NCI-H82 treated with DMSO at 0.1 percent for 48 hours (cell line): ENCODE measurements around the gene DCDC2B.
A peak's percentile ranks its signal among the peaks of the same experiment; 100 is the strongest.

Experiments
- DNase-seq: peaks from one replicate; lab custom pipeline; 2025; ENCODE audit not compliant: unreplicated experiment; lab: John Stamatoyannopoulos, UW

DCDC2B gene

DNA sequence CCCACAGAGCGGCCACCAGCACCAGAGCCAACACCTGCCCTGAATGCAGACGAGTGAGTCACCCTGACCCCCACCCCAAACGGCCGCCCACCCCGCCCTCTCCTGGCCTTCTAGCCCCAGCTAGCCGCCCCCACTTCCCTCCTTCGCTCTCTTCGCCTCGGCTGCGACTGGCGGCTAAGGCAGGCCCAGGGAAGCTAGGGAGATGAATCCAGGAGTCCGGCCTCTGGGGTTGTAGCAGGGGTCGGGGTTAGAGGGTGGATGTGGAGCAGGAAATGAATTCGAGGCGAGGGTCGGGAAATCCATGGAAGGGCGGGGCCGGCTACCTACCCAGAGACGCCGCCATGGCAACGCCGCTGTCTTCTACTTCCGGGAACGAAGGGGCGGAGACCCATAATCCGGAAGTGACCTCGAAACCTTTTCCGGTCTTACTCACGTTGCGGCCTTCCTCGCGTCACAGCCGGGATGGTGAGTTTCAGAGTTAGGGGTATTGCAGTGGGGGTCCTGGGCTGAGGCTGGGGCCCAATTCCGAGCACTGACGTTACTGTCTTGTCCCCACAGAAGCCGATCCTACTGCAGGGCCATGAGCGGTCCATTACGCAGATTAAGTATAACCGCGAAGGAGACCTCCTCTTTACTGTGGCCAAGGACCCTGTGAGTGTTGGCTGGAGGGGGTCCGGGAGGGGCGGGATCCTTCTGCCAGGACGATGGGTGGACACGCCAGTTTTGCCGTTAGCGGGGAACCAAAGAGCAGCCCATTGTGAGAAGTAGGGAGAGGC, 13.3 kb downstream of the DCDC2B start, which contains the start of the genes EIF3I and TMEM234:
Gene EIF3I (plus strand): TSS at position 428 of the 776 bp plus-strand sequence. CDS start 35 bp downstream, at position 463.
Gene TMEM234 (minus strand): TSS at position 374 of the 776 bp plus-strand sequence. CDS start 31 bp downstream, at position 343.
- DNase-seq, result peak; percentile 69

DNA sequence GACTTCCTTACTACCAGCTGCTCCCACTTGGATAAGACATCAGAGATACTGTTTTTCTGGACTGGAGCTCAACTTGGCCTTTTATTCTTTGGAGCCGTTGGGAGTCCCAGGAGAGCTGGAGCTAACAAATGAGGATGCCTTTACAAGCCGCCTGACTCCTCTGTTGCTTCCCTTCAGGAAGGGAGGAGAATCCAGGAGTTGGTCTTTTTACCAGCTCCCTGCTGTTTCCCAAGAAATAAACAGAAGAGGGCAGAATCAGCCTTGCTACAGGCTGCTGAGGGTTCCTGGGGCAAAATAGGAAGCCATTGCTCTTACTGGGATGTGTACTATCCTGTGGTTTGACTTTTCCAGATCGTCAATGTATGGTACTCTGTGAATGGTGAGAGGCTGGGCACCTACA, 14.8 kb downstream of the DCDC2B start:
- DNase-seq, result no peak

DNA sequence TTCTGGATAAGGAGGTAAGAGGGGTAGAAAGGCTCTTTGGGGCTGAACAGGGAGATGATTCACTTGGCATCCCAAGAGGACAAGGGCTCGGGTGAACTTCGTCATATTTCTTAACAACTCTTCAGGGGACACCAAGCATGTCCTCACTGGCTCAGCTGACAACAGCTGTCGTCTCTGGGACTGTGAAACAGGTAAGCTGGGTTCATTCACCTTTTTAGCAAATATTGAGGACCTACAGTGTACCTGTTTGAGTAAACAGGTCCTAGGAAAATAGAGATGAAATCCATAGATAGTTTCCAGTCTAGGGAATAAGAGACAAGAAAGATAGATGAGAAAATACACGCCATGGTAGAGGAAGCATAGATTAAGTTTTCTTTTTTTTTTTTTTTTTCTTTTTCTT, 15.4 kb downstream of the DCDC2B start:
- no peak for DNase-seq

DNA sequence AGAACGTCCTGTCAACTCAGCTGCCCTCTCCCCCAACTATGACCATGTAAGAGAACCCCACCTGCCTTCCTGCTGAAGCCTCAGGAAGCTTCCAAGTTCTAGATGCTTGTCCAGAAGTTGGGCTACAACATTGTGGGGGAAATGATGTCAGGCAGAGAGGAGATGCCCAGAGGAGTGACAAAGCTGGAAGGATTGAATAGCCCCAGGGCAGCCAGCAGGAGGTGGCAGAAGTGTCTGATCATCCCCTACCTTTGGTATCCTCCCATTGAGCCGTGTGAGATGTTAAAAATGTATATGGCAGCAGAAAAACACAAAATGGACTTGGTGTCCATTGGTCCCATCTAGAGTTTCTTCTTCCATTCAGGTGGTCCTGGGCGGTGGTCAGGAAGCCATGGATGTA, 19.9 kb downstream of the DCDC2B start:
- DNase-seq, result no peak

DNA sequence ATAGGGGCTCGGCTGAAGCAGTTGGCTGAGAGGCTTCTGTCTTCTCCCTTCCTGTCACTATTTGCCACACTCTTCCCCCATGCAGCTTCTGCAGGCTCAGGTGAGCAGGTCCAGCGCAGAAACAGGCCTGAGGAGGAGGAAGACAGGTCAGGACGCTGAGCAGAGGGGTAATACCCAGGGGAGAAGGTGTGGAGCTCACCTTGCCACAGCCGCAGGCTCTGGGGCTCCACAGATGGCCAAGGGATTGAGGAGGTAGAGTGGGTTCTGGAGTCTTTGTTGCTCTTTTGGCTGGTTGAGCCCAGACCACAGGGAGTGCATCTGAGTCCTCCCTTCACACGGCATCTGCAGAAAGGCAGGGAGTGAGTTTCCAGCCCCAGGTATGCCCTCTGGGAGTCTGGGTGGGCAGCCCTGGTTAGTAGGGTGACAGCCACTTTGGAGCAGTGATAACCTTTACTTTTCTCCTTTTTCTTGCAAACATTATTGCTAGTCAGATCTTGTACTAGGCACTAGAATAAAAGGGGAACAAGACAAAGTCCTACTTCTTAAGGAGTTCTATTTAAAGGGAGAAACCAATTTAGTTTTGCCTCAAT, 23.0 kb downstream of the DCDC2B start:
- no peak for DNase-seq

DNA sequence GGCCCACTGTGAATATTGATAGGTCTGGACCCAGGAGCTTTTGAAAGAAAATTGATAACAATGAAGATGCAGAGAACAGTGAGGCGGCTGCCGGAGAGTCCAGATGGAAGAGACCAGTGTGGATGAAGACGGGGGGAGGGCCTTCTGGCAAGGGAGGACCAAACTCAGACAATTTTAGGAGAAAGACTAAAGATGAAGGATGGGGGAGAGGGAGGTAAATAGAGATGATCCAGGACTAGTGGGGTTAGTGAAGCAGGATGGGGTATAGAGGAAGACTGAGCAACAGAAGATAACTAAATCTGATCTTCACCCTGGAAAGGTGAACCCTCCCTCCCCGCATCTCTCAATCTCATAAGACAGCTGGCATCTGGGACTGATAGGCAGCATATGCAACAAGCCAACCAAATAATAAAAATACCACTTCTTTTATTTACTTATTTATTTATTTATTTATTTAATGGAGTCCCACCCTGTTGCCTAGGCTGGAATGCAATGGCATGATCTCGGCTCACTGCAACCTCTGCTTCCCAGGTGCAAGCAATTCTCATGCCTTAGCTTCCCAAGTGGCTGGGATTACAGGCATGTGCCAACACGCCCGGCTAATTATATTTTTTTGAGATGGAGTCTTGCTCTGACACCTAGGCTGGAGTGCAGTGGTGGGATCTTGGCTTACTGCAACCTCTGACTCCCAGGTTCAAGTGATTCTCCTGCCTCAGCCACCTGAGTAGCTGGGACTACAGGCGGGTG, 23.8 kb downstream of the DCDC2B start:
- DNase-seq, result no peak

DNA sequence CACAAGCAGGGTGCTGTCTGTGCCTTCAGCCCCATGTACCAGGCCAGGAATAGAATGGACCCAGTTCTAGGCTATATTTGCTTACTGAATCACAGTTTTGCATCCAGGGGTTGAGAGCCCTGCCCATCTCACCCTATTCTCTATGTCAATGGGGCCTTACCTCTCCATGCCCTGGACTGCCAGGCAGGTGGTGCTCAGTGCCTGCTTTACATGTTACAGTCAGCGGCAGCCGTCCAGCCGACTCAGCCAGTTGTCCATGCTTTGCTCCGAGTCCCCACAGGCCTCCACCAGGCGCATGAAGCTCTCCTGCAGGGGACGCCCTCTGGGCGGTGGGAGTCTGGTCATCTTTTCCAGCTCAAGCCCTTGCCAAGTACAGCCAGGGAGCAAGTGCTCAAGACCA, 25.9 kb downstream of the DCDC2B start:
- no peak for DNase-seq

DNA sequence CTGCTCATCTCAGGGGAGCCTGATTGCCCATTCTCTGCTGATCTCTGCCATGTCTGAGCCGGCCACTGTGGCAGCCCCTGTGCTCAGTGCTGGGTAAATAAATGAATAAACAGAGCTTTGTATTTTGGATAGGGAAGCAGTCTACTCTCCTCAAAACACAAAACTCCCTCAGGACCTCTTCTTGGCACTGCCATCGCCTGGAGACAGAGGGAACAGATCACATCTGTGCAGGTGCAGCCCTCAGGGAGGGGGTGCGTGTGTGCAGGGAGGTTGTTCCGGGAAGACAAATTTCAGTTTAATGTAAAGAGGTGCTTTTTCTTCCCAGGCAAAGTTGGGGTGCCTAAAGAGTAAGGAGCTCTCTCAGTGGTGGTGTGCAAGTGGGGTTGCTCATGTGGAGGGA, 30.4 kb downstream of the DCDC2B start:
- DNase-seq, result no peak

DNA sequence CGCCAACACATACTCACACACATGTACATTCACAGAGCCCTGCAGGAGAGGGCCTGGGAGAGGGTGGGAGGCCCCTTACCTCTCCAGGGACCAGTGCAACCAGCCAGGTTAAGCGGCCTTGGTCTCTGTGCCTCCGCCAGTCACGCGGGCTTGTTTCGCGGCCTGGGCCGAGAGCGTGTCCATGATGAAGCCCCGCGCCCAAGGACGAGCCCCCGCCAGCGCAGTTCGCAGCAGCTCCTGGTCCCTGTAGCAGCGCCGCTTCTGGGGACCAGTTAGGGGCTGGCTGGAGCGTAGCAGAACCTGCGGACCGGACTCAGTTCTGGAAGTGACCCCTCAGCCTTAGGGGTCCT, 30.9 kb downstream of the DCDC2B start:
- no peak for DNase-seq

DNA sequence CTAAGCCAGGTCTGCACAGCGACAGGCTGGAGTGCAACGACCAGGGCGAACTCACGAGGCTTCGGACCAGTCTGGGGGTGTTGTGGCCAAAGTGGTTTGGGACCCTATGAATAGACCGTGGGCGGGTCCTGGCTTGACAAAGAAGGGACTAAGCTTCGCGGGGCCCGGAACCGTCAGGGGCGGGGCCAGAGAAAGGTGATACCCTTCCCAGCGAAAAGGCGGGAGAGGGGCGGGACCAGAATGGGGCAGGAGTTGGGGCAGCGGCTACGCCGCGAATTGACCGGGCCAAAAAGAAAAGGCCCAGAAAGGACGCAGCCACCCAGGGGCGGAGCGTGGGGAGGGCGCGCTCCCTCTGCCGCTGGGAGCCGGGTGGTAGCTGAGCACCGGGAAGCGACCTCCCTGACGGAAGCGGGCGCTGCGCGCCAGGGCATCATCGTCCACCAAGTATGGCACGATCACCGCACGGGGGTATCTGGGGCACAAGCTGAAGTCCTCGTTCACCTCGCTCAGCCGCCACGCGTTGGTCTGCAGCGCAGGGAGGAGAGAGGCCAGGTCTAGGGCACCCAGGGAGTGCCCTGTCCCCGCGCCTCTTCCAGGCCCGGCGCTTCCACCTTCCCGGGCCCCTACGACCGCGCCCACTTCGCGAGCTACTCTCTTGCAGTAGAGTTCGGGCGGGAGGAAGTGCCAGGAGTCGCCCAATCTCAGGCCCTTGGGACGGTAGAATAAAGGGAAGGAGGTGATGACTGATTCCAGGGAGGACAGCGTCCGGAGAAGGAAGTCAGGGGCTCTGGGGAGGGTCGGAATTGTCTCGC, 31.5 kb downstream of the DCDC2B start:
- DNase-seq, result no peak

DNA sequence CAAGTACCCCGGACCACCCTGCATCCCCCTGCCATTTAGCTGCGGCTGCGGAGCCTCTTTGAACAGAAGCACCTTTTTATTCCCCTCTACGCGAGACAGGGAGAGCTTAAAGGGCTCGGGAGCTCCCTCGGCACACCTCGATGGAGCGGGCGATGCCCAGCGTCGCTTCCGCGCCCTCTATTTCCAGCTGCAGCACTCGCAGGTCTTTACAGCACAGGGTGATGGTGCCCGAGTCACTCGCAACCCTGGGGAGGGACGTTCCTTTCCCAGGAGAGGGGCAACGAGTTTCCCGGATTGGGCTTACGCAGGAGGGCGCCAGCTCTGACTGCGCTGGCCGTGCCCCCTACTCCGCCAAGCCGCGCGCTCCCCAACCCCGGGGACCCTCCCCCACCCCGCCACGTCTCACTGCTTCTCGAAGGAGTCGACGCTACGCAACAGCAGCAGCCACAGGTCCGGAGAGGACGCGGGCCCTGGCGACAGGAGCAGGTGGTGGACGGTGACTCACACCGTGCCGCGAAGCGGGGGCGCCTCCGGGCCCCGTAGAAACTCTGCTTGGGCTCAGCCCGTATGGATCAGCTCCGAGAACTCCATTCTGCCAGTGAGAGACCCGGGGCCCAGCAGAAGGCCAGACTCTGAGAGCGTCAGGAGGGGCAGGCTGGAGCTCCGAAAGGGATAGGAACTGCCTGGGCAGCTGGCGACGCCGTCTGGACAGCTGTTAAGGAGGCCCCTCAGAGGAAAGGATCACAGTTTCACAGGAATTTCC, 32.3 kb downstream of the DCDC2B start:
- DNase-seq, result no peak

DNA sequence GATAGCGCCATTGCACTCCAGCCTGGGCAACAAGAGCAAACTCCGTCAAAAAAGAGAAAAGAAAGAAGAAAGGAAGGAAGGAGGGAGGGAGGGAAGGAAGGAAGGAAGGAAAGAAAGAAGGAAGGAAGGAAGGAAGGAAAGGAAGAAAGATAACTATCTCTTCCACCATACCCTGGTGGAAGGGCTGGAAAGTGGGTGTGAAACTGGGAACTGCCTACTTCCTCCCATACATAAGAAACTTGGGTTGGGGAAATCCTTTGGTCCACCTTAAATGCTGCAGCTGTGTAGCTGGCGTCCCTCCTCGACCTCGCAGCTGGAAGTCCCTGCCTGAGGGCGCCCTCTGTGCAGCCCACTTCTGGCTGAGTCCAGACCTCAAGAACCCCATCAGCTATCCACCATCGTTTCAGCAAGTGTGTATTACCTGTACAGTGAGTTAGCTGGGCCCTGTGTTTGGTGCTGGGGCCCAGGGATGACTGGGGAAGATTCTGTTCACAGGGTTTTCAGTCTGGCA, 33.5 kb downstream of the DCDC2B start:
- no peak for DNase-seq

DNA sequence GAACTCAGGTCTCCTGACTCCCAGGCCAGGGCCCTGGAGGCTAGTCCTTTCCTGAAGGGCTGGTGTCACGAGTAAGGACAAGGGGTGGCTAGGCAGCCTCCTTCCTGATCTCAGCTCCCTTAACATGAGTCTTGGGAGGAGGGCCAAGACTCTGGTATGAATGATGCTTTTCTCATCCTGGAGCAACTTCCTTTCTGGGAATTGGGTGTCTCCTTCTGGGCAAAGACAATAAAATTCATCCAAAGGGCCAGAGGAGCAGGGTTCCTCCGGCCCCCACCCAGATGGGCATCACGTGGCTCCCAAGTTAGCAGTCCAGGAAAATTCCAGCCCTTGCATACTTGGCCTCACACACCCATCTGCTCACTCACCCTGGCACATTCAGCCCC, 38.0 kb downstream of the DCDC2B start, which contains the start of gene FAM167B:
Gene FAM167B (plus strand): TSS at position 335 of the 386 bp plus-strand sequence. CDS start 200 bp downstream, outside the sequence.
- DNase-seq, result no peak

DNA sequence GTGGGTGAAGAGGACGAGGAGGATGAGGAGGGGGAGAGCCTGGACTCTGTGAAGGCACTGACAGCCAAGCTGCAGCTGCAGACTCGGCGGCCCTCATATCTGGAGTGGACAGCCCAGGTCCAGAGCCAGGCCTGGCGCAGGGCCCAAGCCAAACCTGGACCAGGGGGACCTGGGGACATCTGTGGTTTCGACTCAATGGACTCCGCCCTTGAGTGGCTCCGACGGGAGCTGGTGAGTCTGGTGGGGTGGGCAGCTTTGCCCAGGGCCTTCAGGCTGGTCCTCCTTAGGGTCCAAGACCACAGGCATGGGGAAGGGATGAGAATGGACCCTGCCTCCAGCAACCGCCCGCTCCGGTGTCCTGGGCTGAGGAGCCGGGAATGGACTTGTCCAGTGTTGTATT, 38.6 kb downstream of the DCDC2B start:
- no peak for DNase-seq

DNA sequence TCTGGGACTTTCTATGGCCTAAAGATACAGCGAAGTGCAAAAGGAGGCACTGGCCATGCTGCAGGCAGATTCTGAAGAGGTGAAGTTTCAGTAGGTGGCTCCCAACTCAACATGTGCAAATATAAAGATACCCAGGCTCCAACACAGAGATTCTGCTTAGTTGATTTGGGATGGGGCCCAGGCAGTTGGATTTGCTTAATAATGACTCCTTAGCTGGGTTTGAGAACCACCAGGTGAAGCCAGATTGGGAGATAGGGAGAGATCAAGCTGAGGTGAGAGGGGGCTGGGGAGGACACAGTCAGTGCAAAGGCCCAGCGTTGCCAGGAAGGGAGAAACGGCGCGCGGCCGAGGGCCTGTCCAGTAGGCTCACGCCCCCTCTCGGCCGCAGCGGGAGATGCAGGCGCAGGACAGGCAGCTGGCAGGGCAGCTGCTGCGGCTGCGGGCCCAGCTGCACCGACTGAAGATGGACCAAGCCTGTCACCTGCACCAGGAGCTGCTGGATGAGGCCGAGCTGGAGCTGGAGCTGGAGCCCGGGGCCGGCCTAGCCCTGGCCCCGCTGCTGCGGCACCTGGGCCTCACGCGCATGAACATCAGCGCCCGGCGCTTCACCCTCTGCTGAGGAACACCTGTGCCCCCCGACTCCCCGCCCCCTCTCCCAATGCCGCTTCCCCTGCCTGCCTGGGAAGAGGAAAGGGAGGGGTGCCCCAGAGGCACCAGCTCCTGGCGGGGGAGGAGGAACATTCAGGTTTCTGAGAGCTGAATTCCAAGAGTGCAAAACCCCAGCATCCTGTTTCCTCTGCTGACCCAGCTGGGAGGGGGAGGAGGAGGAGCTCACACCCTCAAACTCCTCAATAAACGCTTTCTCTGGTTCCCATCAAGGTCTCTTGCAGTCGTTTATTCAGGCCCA, 39.3 kb downstream of the DCDC2B start:
- peak; percentile 43 for DNase-seq

DNA sequence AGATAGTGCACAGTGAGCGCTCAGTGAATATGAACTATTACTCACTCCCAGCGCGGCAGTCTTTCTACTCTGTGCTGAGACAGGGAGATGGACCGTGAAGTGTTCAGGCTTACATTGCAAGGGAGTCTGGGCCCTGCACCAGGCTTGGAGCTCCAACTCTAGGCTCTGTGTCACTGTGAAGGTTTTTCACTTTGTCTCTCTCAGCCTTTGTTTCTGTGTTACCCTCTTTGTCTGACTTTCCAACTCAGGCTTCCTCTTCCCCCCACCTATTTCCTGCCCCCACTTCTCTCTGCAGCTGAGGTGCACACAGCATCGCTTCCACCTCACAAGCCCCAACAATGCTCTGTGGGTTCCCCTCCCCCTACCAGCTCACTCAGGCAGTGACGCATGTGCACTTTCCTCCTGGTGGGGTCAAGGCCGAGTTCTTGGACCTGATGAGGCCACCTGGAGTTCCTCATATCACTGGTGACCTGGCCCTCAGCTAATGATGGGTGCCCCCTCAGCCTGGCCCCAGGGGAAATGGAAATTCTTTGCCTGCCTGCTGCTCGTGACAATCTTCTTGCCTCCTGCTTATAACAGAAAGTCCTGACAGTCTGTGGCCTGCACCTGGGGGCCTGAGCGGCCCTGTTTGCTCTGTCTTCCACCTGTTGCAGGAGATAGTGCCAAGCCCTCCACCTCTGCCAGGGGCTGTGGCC, 41.1 kb downstream of the DCDC2B start:
- no peak for DNase-seq

DNA sequence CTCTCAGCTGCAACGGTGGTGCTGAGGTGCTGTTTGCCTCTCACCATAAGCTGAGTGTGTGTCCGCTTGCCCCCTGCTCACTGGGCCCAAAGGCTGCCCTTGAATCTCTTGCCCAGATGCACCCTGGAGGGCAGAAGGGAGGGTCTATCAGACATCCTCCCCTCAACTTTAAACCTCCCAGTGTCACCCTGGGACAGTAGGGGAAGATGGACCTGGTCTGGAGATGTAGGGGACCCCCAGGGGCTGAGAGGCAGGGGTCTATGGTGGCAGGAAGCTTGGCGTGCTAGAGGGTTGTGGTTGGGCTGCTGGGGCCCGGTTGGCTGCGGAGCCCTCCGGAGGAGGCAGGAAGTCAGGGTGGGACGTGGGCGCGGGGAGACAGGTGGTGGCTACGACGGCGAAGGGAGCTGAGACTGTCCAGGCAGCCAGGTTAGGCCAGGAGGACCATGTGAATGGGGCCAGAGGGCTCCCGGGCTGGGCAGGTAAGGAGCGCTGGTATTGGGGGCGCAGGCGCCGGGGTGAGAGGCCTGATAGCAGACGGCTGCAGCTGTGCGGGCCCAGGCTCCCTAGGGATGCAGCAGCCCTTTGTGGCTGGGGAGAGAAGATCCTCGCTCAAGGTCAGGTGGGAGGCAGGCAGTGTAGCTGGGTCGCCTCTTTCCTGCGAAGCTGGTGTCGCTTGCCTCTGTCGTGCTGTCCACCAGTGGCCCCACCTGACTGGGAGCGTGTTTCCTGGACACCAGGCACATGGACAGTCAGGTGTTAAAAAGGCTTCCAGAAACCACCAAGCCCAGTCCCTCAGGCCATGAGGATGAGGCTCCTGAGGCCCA, 42.2 kb downstream of the DCDC2B start, which contains the start of gene LCK:
Gene LCK (plus strand): TSS at position 373 of the 824 bp plus-strand sequence. CDS start 23,065 bp downstream, outside the sequence.
- DNase-seq, result no peak
